ENCODE measurements around the gene GPR33.
A peak's percentile ranks its signal among the peaks of the same experiment; 100 is the strongest.

- TF ChIP-seq CTCF (conservative IDR thresholded peaks at IDR 0.05; ENCODE audit: low read length) (peak; percentile 5; the same call in 1 of the 2 replicates), EZH2phosphoT487 (IDR thresholded peaks at IDR 0.05; ENCODE audit: borderline replicate concordance) (no peak)
Measured at GRCh38 chr14:31457665-31458659, 29.9 kb downstream of the GPR33 start.

Measured in Loucy (cell line).